Measurements from ENCODE around the gene TCFL5.

GRCh38 chr20:62888910-62889309, 27.3 kb upstream of the TCFL5 start:
- TF ChIP-seq CTCF (IDR thresholded peaks at IDR 0.05) (no peak), POLR2A (IDR thresholded peaks at IDR 0.05) (no peak), POLR2AphosphoS5 (IDR thresholded peaks at IDR 0.05) (no peak), EP300 (IDR thresholded peaks at IDR 0.05) (no peak)
